Right lobe of liver (tissue), 4 donors: ENCODE results near the gene TMEM134.

Experiments
- POLR2A ChIP-seq: fragments of 450-650 bp; IDR thresholded peaks from one replicate; pipeline ENCODE4 v1.6.1; 2017; ENCODE audit warnings: antibody characterized with exemption, mild to moderate bottlenecking
- TF ChIP-seq, protein P1 (sequence below), 4 donors: fragments of 200-600 bp in 3 of 4; fragments of 450-650 bp in 1 of 4; IDR thresholded peaks; one replicate each; pipeline versions ENCODE4 v1.5.1 to v1.8.0; 2016 to 2022; ENCODE audit warnings: antibody characterized with exemption in 4 of 4, mild to moderate bottlenecking in 2 of 4
- donor health status: DM: no; HTN: no; CAD: no.
- donor health status: DM: no; HTN: no; CAD: no.
- donor health status: DM: no; HTN: yes; CAD: no.

DNA sequence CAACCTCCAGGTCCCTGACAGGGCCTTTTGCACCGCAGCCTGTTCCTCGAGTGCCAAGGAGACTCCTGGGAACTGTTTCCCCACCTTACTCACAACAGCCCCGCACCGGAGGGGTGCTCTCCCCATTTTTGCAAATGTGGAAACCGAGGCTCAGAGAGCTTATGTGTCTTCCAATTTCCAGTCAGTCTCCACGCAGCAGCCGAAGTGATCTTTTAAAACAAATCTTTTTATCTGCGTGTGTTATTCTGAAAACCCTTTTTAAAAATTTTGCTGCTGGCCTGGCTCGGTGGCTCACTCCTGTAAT, 409 bp upstream of the TMEM134 start:
- TF ChIP-seq, protein P1, sequence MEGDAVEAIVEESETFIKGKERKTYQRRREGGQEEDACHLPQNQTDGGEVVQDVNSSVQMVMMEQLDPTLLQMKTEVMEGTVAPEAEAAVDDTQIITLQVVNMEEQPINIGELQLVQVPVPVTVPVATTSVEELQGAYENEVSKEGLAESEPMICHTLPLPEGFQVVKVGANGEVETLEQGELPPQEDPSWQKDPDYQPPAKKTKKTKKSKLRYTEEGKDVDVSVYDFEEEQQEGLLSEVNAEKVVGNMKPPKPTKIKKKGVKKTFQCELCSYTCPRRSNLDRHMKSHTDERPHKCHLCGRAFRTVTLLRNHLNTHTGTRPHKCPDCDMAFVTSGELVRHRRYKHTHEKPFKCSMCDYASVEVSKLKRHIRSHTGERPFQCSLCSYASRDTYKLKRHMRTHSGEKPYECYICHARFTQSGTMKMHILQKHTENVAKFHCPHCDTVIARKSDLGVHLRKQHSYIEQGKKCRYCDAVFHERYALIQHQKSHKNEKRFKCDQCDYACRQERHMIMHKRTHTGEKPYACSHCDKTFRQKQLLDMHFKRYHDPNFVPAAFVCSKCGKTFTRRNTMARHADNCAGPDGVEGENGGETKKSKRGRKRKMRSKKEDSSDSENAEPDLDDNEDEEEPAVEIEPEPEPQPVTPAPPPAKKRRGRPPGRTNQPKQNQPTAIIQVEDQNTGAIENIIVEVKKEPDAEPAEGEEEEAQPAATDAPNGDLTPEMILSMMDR (IDR thresholded peaks at IDR 0.05), result no peak
- no peak for TF ChIP-seq POLR2A
